SK-N-SH treated with all-trans-retinoic acid at 6 μM for 48 hours (cell line): Measurements from ENCODE around the gene CRISPLD2.
A peak's percentile ranks its signal among the peaks of the same experiment; 100 is the strongest.

Source experiments
- ATAC-seq: fragments of 200-7000 bp; cut with Tn5 transposase; 3 replicates; pipeline ENCODE4 v1.9.1; 2020; ENCODE audit warnings: mild to moderate bottlenecking, moderate library complexity
- ARNTL ChIP-seq: fragments of 450-650 bp; formaldehyde crosslinking; IDR thresholded peaks from 2 replicates; pipeline ENCODE4 v1.5.0; 2020; ENCODE audit warnings: low read depth, mild to moderate bottlenecking, moderate library complexity, borderline replicate concordance
- BACH2 ChIP-seq: fragments of 250-450 bp; sonication (Bioruptor Pico); IDR thresholded peaks from 2 replicates; pipeline ENCODE4 v1.9.0; 2021; ENCODE audit warnings: mild to moderate bottlenecking, borderline replicate concordance
- CREB5 ChIP-seq: fragments of 250-450 bp; sonication (Bioruptor Pico); IDR thresholded peaks from 2 replicates; pipeline ENCODE4 v1.5.1; 2020; ENCODE audit warnings: low read depth, mild to moderate bottlenecking, moderate library complexity
- CSDC2 ChIP-seq: fragments of 250-450 bp; sonication (Bioruptor Pico); IDR thresholded peaks from 2 replicates; pipeline ENCODE4 v1.5.0; 2020; ENCODE audit warnings: mild to moderate bottlenecking, moderate library complexity
- ESRRG ChIP-seq: fragments of 250-450 bp; sonication (Bioruptor Pico); IDR thresholded peaks from 2 replicates; pipeline ENCODE4 v1.6.1; 2021; ENCODE audit warnings: mild to moderate bottlenecking
- GLIS3 ChIP-seq: fragments of 250-450 bp; sonication (Bioruptor Pico); IDR thresholded peaks from 2 replicates; pipeline ENCODE4 v1.5.0; 2020; ENCODE audit warnings: mild to moderate bottlenecking, moderate library complexity
- ISL1 ChIP-seq: fragments of 250-450 bp; sonication (Bioruptor Pico); IDR thresholded peaks from 2 replicates; pipeline ENCODE4 v2.1.2; 2022; ENCODE audit warnings: mild to moderate bottlenecking, moderate library complexity
- OSR1 ChIP-seq: fragments of 250-450 bp; sonication (Bioruptor Pico); IDR thresholded peaks from 2 replicates; pipeline ENCODE4 v1.8.0; 2022; ENCODE audit warnings: moderate library complexity, mild to moderate bottlenecking, inconsistent platforms
- PPARA ChIP-seq: fragments of 250-450 bp; sonication (Bioruptor Pico); IDR thresholded peaks from 2 replicates; pipeline ENCODE4 v1.5.0; 2020; ENCODE audit warnings: mild to moderate bottlenecking, borderline replicate concordance
- RARB ChIP-seq: fragments of 250-450 bp; sonication (Bioruptor Pico); IDR thresholded peaks from 2 replicates; pipeline ENCODE4 v1.8.0; 2021; ENCODE audit warnings: mild to moderate bottlenecking, moderate library complexity
- SNAI2 ChIP-seq: fragments of 250-450 bp; sonication (Bioruptor Pico); IDR thresholded peaks from 2 replicates; pipeline ENCODE4 v1.5.0; 2020; ENCODE audit warnings: mild to moderate bottlenecking, moderate library complexity
- TCF4 ChIP-seq: fragments of 250-450 bp; sonication (Bioruptor Pico); IDR thresholded peaks from 2 replicates; pipeline ENCODE4 v1.8.0; 2021; ENCODE audit warnings: mild to moderate bottlenecking, moderate library complexity, borderline replicate concordance
- TOX ChIP-seq: fragments of 250-450 bp; sonication (Bioruptor Pico); IDR thresholded peaks from 2 replicates; pipeline ENCODE4 v1.8.0; 2021; ENCODE audit warnings: mild to moderate bottlenecking, moderate library complexity, borderline replicate concordance
- TSHZ2 ChIP-seq: fragments of 250-450 bp; sonication (Bioruptor Pico); IDR thresholded peaks from 2 replicates; pipeline ENCODE4 v1.5.0; 2020; ENCODE audit warnings: mild to moderate bottlenecking, moderate library complexity
- ZC3H10 ChIP-seq: fragments of 250-450 bp; sonication (Bioruptor Pico); IDR thresholded peaks from 2 replicates; pipeline ENCODE4 v1.5.1; 2021; ENCODE audit warnings: mild to moderate bottlenecking, moderate library complexity
- ZFP3 ChIP-seq: fragments of 250-450 bp; sonication (Bioruptor Pico); IDR thresholded peaks from 2 replicates; pipeline ENCODE4 v1.5.0; 2020; ENCODE audit warnings: mild to moderate bottlenecking, moderate library complexity
- ZFP30 ChIP-seq: fragments of 450-650 bp; formaldehyde crosslinking; IDR thresholded peaks from 2 replicates; pipeline ENCODE4 v1.5.0; 2022; ENCODE audit warnings: mild to moderate bottlenecking, moderate library complexity
- ZNF565 ChIP-seq: fragments of 450-650 bp; formaldehyde crosslinking; conservative IDR thresholded peaks from 2 replicates; pipeline ENCODE4 v1.5.0; 2020; ENCODE audit warnings: low read depth, mild to moderate bottlenecking, moderate library complexity
- ZNF70 ChIP-seq: fragments of 450-650 bp; formaldehyde crosslinking; IDR thresholded peaks from 2 replicates; pipeline ENCODE4 v1.5.0; 2020; ENCODE audit warnings: mild to moderate bottlenecking, moderate library complexity
- ZNF8 ChIP-seq: fragments of 450-650 bp; formaldehyde crosslinking; IDR thresholded peaks from 2 replicates; pipeline ENCODE4 v1.5.0; 2020; ENCODE audit warnings: mild to moderate bottlenecking, moderate library complexity
- TF ChIP-seq, protein P1 (sequence below): fragments of 250-450 bp; sonication (Bioruptor Pico); IDR thresholded peaks from 2 replicates; pipeline ENCODE4 v1.8.0; 2021; ENCODE audit warnings: low read depth, mild to moderate bottlenecking, moderate library complexity, borderline replicate concordance
- TF ChIP-seq, protein P2 (sequence below): fragments of 250-450 bp; sonication (Bioruptor Pico); IDR thresholded peaks from 2 replicates; pipeline ENCODE4 v1.5.1; 2021; ENCODE audit warnings: mild to moderate bottlenecking, moderate library complexity
- TF ChIP-seq, protein P3 (sequence below): fragments of 250-450 bp; sonication (Bioruptor Pico); IDR thresholded peaks from 2 replicates; pipeline ENCODE4 v1.8.0; 2020; ENCODE audit warnings: mild to moderate bottlenecking, moderate library complexity, borderline replicate concordance

The CRISPLD2 gene

DNA sequence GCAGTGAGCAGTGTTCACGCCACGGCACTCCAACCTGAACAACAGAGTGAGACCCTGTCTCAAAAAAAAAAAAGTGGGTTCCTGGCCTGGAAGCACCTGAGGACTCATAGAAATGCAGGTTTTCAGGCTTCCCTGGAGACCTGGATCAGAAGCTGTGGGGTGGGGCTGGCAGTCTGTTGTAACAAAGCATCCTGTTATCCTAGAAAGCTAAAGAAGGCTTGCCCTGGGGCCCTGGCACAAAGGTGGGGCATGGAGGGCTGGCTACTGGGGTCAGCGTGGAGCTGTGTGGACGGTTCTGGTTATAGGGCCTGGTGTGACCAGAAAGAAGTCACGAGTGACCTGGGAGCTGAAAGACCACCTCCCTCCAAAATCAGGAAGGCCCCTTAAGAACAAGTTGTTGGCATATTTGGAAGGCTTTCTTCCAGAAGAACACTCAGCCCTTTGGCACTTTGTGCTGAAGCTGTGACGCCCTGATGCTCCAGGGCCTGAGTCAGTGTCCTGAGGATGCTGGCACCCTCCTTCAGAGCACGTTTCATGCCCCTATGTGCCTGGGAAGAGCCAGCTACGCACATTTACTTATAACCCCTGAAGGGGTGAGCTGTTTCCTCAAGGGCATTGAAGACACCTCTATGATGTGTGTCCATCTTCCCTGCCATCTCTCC lies 6.2 kb downstream of the CRISPLD2 start:
- ATAC-seq: no peak
- TF ChIP-seq SNAI2 (no peak), GLIS3 (CRISPR knock-in tag) (no peak), TOX (CRISPR knock-in tag) (no peak), ARNTL (no peak)

DNA sequence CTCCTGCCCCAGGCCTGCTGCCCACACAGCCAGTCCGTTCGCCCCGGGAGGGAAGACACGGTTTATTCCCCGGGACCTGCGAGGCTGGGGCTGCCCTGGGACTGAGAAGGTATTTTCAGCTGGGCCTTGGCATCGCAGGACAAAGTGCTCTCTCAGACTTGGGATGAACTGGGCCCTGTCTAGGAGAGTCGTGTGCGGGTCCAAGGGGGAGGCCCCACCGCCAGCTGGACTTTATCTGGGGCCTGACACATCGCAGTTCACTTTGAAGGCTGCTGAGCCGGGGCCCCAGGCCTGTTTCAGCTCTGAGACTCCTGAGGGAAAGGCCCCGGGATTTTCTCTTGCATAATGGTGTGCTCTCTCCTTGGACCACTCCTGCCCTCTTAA lies 6.8 kb downstream of the CRISPLD2 start:
- no peak for TF ChIP-seq ZFP30 (CRISPR knock-in tag)
- TF ChIP-seq RARB (CRISPR knock-in tag): no peak
- TF ChIP-seq ISL1: no peak
- TF ChIP-seq SNAI2: no peak
- no peak for TF ChIP-seq TOX (CRISPR knock-in tag)
- no peak for TF ChIP-seq ZNF8
- no peak for TF ChIP-seq ZFP3 (CRISPR knock-in tag)
- no peak for TF ChIP-seq ZC3H10 (CRISPR knock-in tag)
- TF ChIP-seq, protein P1, sequence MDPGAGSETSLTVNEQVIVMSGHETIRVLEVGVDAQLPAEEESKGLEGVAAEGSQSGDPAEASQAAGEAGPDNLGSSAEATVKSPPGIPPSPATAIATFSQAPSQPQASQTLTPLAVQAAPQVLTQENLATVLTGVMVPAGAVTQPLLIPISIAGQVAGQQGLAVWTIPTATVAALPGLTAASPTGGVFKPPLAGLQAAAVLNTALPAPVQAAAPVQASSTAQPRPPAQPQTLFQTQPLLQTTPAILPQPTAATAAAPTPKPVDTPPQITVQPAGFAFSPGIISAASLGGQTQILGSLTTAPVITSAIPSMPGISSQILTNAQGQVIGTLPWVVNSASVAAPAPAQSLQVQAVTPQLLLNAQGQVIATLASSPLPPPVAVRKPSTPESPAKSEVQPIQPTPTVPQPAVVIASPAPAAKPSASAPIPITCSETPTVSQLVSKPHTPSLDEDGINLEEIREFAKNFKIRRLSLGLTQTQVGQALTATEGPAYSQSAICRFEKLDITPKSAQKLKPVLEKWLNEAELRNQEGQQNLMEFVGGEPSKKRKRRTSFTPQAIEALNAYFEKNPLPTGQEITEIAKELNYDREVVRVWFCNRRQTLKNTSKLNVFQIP (CRISPR knock-in tag): no peak
- no peak for TF ChIP-seq GLIS3 (CRISPR knock-in tag)
- TF ChIP-seq ZNF565: no peak
- TF ChIP-seq TSHZ2 (CRISPR knock-in tag): no peak
- no peak for TF ChIP-seq ZNF70 (CRISPR knock-in tag)
- TF ChIP-seq CREB5 (CRISPR knock-in tag): no peak
- TF ChIP-seq, protein P2, sequence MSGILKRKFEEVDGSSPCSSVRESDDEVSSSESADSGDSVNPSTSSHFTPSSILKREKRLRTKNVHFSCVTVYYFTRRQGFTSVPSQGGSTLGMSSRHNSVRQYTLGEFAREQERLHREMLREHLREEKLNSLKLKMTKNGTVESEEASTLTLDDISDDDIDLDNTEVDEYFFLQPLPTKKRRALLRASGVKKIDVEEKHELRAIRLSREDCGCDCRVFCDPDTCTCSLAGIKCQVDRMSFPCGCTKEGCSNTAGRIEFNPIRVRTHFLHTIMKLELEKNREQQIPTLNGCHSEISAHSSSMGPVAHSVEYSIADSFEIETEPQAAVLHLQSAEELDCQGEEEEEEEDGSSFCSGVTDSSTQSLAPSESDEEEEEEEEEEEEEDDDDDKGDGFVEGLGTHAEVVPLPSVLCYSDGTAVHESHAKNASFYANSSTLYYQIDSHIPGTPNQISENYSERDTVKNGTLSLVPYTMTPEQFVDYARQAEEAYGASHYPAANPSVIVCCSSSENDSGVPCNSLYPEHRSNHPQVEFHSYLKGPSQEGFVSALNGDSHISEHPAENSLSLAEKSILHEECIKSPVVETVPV: no peak
- no peak for TF ChIP-seq ARNTL
- no peak for TF ChIP-seq OSR1 (CRISPR knock-in tag)

GRCh38 chr16:84827131-84827574 lies 7.4 kb downstream of the CRISPLD2 start:
- peak; percentile 7 for ATAC-seq
- peak; percentile 50; the same call in 1 of the 2 replicates for TF ChIP-seq TCF4 (CRISPR knock-in tag)
- TF ChIP-seq OSR1 (CRISPR knock-in tag): no peak

More for the DNA sequence above, 6.8 kb downstream of the CRISPLD2 start:
- peak; percentile 28 for ATAC-seq

GRCh38 chr16:84827897-84828296 lies 8.1 kb downstream of the CRISPLD2 start:
- ATAC-seq: no peak
- TF ChIP-seq RARB (CRISPR knock-in tag): no peak
- no peak for TF ChIP-seq BACH2 (CRISPR knock-in tag)
- TF ChIP-seq, protein P3, sequence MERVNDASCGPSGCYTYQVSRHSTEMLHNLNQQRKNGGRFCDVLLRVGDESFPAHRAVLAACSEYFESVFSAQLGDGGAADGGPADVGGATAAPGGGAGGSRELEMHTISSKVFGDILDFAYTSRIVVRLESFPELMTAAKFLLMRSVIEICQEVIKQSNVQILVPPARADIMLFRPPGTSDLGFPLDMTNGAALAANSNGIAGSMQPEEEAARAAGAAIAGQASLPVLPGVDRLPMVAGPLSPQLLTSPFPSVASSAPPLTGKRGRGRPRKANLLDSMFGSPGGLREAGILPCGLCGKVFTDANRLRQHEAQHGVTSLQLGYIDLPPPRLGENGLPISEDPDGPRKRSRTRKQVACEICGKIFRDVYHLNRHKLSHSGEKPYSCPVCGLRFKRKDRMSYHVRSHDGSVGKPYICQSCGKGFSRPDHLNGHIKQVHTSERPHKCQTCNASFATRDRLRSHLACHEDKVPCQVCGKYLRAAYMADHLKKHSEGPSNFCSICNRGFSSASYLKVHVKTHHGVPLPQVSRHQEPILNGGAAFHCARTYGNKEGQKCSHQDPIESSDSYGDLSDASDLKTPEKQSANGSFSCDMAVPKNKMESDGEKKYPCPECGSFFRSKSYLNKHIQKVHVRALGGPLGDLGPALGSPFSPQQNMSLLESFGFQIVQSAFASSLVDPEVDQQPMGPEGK (CRISPR knock-in tag): no peak
- TF ChIP-seq PPARA (CRISPR knock-in tag): no peak
- no peak for TF ChIP-seq ZNF70 (CRISPR knock-in tag)
- TF ChIP-seq ZC3H10 (CRISPR knock-in tag): no peak
- TF ChIP-seq TOX (CRISPR knock-in tag): no peak
- TF ChIP-seq ARNTL: no peak
- TF ChIP-seq CSDC2: no peak
- TF ChIP-seq ZNF8: no peak
- TF ChIP-seq TCF4 (CRISPR knock-in tag): no peak
- TF ChIP-seq ESRRG (CRISPR knock-in tag): no peak
- TF ChIP-seq, protein P1 (CRISPR knock-in tag): no peak
- no peak for TF ChIP-seq ZFP30 (CRISPR knock-in tag)
- no peak for TF ChIP-seq SNAI2
- TF ChIP-seq, protein P2: no peak
- no peak for TF ChIP-seq ZFP3 (CRISPR knock-in tag)
- no peak for TF ChIP-seq GLIS3 (CRISPR knock-in tag)
